HG03103 (cell line): Measurements from ENCODE around the gene CRHR1.

Source experiments
- ATAC-seq: cut with Tn5 transposase; IDR thresholded peaks from one replicate; pipeline ENCODE4 v1.9.1; 2021; ENCODE audit warnings: low read depth; ENCODE audit not compliant: unreplicated experiment

Gene CRHR1

DNA sequence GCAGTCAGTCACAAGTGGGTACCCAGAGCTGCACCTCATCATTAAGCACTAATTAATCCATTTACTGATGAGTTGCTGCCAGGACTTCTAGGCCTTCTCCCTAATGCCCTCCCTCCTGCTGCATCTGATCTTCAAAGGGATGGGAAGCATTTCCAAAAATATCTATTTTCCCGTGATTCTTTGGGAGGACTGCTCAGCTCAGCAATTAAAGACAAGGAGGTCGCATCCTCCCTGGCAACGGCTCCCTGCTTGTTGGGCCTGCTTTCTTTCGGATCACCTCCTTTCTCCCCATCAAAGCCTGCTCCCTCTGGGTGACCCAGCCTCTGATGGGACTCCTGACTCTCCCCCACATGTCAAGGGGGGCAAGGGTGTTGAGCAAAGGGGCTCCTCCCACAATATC, 34.6 kb downstream of the CRHR1 start:
- ATAC-seq: no peak

GRCh38 chr17:45819632-45820031, 35.5 kb downstream of the CRHR1 start:
- no peak for ATAC-seq

DNA sequence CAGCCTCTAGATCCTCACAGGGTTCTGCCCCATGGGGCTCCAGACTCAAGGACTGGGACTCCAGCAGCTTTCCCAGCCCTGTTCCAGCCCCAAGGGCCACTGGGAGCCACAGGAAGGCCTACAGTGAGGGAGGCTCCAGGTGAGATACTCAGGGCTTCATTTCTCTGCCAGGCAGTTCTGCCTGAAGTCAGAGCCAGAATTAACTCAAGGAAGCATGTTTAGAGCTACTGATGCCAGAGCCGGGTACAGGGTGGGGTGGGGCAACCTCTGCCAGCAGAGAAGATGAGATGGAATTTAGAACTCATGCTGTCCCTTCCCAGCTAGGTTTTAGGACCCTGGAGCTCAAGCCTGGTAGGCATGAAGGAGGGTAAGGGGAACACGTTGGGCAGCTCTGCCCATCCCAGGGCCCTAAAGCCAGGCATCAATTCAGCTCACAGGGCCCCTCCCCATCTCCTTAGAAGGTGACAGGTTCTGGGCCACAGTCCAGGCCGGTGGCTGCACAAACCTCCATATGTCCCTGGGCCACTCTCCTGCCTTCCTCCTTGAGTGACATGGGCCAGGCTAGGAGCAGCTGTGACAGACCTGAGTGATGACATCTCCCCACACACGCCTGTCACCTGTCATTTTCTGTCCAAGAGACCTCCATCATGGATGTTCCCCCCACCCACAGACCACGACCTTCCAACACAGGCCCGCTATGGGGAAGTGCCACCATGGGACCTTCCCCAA, 36.1 kb downstream of the CRHR1 start:
- ATAC-seq: no peak

- ATAC-seq: no peak
Observed at GRCh38 chr17:45821147-45821546, 37.0 kb downstream of the CRHR1 start.

DNA sequence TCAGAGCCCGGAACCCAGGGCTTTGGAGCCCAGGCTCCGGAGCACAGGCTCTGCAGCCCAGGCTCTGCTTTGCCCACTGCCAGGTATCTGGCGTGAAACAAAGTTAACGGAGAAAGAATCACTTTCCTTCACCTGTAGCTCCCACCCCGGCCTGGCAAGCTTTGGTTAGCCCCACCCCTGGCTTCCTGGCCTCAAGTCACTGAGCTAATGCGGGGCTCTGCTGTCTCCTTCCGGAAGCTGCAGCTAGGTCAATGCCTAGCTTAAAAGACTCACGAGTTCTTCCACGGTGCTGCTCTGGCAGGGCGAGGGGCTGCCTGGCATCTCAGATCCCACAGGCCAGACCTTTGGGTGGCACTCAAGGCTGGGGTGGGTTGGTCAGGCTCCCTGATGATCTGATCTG, 39.5 kb downstream of the CRHR1 start:
- ATAC-seq: no peak

DNA sequence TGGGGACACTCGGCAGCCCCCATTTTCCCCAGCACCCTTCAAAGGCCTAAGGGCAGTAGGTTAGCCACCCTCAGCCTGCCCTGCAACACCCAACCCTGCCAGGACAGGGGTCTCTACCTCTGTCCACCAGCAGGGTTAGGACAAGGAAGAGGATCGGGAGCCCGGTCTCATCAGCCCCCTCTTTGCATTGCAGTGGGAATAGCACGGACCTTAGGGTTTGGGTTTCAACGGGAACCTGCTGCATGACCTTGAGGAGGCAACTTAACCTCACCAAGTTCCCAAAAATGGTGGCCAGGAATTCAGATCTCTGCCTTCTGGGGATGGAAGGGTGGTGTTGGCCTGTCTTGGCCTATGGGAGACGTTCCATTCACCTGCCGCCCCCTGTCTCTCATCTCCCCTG, 40.4 kb downstream of the CRHR1 start:
- ATAC-seq: no peak

GRCh38 chr17:45824901-45825492, 40.9 kb downstream of the CRHR1 start:
- ATAC-seq: no peak

DNA sequence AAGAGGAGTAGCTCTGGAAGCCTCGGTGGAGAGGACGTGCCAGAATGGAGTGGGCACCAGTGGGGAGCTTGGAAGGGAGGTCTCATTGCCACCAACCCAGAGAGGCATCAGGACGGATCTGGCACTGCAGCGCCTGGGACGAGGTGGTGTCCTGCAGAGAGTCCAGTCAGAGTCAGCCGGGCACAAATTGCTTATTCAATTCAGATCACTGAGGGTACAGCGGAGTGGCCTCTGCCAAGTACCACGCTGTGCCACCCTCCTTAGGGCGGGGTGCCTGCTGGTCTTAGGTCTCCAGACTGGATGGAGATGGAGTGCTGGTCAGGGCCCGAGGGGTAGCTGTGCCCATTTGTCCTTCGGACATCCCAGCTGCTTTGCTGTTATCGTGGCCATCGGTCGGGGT, 41.7 kb downstream of the CRHR1 start:
- ATAC-seq: no peak

- ATAC-seq: no peak
Observed at GRCh38 chr17:45826919-45827588, 42.9 kb downstream of the CRHR1 start.

DNA sequence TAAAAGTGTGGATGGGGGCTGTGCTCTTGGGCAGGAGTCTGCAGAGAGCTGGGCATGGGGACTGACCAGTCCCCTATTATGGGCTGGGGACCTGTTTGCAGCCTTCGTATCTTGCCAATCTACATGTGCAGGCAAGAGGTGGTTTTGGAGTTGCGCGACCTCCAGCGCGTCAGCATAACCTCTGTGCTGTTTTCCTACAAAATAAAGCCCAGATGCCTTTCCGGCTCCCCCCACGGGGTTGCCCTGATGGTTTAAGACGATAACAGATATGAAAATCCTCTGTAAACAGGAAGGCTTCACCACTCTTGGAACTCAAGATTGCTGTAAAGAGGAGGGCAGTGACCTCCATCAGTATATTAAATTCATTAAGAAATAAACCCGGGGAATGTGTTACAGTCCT, 44.1 kb downstream of the CRHR1 start:
- ATAC-seq: no peak

DNA sequence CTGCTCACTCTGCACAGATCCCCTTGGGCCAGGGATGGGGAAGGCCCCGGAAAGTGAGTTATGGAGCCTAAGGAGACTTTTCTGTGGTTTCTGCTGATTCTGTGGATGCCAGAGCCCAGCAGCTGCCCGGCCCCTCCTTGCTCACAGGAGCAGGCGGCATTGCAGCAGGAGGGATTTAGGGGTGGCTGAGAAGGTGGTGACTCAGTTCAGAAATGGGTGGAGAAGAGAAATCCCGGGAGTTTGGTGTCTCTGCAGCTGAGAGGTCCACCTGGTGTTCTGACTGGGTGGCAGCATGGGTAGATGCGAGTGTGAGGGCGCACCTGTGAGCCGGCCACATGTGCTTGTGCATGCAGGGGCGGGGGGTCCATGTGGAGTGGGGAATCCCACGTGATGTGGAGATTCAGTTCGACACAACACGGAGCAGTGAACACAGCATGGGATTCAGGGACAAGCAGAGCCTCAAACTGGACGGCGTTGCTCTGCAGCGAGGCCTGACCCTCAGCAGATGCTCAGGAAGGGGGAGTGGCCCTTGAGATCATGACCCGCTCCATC, 44.5 kb downstream of the CRHR1 start:
- no peak for ATAC-seq

- no peak for ATAC-seq
Observed at GRCh38 chr17:45833920-45834319, 49.8 kb downstream of the CRHR1 start.

GRCh38 chr17:45834471-45835396, 50.6 kb downstream of the CRHR1 start:
- no peak for ATAC-seq

GRCh38 chr17:45835481-45835880, 51.4 kb downstream of the CRHR1 start:
- ATAC-seq: no peak

- no peak for ATAC-seq
Observed at GRCh38 chr17:45836047-45837044, 52.2 kb downstream of the CRHR1 start.

GRCh38 chr17:45837187-45837586, 53.1 kb downstream of the CRHR1 start:
- ATAC-seq: no peak

DNA sequence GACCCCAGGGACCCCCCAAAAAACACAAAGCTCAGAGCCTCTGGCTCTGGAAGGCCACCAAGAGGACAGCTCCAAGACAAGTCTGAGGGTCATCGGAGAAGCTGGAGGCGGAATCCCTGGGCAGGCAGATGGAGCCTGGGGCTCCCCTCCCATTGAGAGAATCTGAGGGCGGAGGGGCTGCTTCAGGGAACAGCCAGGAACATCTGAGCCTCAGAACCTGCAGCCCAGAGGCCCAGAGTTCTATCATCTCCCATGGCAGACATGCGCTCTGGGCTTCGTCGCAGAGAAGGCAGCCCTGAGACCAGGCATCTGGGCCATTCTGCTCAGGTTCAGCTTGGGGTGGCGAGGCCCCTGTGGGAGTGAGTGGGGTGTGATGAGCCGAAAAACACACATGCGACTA, 53.5 kb downstream of the CRHR1 start:
- ATAC-seq: no peak

GRCh38 chr17:45838751-45839295, 54.7 kb downstream of the CRHR1 start:
- no peak for ATAC-seq

DNA sequence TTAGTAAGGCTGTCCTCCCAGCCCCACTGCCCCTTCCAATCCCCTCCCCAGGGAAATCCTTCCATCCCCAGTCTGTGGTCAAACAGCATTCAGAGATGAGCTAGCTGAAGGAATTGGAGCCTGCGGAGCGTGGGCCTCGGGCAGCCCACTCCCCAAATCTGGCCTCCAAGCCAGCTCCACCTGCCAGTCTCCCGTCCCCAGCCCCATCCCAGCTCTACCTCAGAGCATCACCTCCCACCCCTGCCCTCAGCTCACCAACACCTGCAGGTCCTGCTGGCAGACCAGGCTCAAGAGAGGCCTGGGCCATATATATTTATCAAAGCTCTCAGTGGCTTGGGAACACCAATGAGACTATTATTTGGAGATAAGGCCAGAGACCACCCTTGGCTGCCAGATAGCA, 55.3 kb downstream of the CRHR1 start:
- ATAC-seq: no peak
